Fibroblast of skin of left biceps (primary cell): ENCODE measurements around the gene CNTN5.
"Not testable (repeated sequence)": the region's sequence is repeated elsewhere in the genome, so short reads cannot be mapped to it uniquely, and the experiment has no call there.

Experiments used
- DNase-seq, 2 experiments: peaks; one replicate each; pipeline ENCODE4 v3.0.0-alpha.2; 2013; ENCODE audit warnings: low read depth in 2 of 2

Gene CNTN5

DNA sequence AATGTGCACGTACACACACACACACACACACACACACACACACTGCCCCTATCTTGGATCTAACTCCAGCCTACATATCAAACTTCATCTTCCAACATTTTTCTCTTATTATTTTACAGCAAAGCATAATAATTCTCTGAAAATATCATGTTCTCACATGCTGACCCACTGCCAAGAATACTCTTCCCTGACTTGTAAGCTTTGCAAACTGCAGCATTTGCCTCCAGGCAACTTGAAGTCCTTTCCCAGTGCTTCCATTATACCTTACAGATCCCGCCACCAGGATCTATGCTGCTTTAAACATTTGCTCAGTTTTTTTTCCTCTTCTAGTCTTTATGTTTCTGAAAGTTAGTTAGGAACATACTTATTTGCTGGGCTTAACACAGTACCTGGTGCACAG is 1183.0 kb downstream of the CNTN5 start:
- no peak for DNase-seq

DNA sequence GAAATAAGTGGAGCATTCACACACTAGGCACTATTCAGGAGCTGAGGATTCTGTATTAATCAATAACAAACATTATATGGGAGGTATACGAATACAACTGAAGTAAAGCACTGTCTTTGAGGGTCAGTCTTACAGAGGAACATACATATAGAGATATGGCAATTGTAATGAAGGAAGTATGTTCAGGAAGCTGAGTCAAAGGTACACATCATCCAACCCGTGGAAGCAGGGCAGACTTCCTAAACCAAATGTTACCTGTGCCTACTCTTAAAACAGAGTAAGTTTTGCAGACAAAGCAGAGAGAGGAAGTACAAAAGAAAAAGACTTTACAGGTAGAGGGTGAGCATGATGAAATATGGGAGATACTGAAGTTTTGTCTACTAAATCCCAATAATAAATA is 1185.2 kb downstream of the CNTN5 start:
- no peak for DNase-seq

DNA sequence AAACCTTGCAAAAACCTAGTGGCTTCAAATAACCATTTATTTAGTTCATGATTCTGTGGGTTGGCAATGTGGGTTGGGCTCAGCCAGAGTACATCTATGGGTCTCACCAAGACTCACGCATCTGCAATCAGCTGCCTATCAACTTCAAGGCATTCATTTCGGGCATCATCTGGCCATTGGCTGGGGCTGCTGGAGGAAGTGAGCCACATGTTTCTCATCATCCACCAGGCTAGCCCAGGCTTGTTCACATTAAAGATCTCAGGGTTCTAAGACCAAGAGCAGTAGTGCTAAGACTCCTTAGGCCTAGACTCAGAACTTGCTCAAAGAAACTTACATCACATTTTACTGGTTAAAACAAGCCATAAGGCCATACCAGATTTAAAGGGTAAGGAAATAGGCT is 1187.5 kb downstream of the CNTN5 start:
- no peak for DNase-seq

DNA sequence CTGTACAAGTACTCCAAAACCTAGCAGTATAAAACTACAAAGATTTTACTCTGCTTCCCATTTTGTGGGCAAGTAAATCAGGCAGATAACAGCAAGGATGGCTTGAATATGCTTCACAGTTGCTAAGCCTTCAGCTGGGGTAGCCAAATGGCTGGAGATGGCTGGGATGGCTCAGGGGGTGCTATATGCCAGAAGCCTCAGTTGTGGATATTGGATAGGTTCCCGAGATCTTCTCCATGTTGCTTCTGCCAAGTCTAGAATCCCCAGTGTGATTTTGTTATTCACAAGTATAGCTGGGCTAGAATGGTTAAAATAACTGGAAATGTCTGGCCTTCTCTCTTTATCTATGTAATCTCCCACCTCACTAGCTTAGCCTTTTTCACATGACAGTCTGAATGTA is 1194.0 kb downstream of the CNTN5 start:
- DNase-seq: no peak

DNA sequence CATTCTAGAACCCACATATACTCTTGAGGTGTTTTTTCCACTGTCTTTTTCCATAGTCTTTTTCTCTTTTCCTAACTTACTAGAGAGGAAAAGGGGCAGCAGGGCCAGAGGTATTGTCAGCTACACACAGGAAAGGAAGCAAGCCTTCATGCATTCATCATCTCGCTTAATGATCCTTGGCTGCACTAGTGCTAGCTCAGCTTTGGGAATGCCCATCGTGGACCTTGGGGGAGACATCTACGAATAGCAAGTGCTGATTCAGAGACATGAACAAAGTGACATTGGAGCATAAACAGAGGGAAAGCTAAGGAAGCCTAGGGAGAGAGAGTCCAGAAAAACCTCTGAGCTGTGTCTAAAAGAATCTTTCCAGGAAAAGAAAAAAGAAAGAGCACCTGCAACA is 1200.1 kb downstream of the CNTN5 start:
- no peak for DNase-seq

DNA sequence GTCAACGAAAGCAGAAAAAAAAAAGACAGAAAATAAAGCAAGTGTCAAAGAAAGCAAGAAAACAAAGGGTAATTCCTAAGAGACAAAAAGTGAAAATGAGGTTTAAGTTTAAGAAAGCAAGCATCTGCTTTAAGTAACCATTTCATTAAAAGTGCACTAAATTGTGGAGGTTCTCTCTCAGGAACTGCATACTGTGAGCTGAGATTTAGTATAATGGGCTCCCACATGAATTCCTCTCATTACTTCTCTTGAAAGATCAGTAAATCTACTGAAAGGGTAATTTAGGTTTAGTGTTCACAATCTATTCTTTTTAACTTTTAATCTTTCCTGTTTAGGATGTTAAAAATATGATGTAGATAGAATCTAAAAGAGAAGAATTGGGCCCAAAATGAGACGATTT is 1201.0 kb downstream of the CNTN5 start:
- no peak for DNase-seq

DNA sequence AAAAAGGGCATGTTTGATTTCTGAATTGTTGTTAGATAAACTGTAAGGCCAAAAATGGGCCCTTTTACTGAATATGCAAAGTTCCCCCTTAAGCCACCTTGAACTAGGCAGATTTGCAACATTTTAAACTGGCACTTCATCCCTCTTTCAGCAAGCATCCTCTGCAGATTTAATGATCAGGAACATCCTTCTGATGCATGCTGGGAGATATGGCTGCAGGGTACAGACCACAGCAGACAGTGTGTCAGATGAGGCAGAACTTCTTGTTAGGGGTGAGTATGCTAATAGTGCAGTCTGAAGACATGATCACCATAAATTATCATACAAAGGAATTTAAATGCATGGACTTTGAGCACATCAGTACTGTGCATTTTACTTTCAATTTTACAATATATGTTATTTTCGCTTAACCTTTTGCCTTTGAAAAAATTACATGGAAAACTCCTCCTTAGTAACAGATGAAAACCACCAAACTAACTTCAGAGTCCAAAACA is 1203.8 kb downstream of the CNTN5 start:
- DNase-seq: no peak

DNA sequence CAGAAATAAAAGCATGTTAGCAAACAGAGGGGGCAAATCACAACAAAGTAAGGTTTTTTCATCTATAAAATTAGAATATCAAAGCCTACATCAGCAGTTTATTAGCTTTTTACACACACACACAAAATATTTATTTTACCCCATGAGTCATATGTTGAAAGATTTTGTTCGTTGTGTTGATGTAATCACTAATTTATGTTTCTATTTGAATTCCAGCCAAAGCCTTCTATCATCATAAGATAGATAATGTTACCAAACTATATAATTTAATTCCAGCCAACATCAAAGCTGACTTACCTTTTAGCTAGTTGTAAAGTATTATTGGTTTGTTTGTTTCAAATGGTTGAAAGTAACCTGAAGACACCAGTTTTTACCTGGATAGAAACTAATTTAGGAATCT is 1208.3 kb downstream of the CNTN5 start:
- no peak for DNase-seq

DNA sequence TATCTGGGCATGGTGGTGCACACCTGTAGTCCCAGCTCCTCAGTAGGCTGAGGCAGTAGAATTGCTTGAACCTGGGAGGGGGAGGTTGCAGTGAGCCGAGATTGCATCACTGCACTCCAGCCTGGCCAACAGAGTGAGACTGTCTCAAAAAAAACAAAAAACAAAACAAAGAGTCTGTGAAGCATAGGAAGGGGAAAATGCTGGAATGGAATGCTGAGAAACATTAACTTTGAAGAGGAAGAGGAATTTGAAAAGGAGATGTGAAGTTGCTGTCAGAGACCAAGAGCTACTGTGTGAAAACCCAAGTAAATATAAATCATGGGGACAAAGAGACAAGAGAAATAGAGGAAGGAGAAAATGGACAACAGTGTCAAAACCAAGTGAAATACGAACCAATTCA is 1211.3 kb downstream of the CNTN5 start:
- DNase-seq: no peak

DNA sequence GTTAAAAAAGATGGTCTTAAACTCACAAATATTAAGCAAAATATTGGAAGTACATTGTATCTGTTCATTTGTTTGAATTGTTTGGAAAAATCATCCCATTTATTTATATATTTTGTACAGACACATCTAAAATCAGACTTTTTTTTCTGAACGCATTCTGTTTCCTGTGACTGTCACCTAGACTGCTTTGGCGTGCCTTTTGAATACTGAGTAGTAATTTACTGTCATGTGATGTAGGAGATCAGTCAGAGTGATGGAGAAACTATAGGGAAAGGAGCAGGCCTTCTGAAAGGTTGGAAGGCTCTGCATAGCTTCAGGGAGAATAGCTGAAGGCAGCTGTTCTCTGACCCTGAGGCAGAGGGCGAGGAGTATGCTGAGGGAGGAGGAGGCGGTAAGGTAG is 1214.3 kb downstream of the CNTN5 start:
- DNase-seq: no peak

DNA sequence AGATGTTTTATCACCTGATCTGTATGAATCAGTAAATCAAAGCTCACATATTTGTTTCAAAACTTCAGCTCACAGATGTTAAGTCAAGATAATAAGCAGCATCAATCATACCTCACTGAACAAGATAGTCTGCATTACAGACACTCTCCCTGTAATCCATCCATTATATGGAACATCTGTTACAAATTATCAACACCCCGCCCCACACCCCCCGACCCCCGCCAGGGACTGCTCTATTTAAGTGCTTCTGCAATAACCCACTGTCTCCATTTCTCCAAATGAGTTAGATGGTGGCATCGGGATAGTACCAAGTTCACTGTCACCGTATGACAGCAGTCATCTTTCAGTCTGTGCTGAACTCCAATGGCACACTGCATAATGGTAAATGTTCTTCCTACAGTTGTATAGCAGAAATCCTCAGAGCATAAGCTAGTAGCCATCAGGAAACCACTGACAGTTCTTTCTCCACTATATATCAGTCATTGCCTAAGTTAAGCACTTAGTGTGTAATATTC is 1219.3 kb downstream of the CNTN5 start:
- DNase-seq: no peak

DNA sequence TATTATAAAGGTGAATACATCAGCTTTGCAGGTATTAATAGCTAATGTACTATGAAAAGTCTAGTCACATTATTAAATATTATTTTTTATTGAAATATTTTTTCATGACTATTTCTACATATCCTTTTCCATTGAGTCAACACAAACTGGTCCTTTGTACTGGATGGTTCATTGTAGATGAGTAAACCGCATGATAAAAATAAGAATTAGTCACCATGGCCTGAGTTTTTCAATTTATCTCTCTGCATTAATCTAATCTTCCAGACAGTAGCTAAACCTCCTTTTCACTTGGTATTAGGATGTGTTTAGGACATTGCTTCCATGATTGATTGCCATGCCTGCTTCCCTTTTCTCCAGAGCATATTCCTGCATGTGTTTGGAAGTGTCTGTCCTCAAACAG is 1227.0 kb downstream of the CNTN5 start:
- no peak for DNase-seq

DNA sequence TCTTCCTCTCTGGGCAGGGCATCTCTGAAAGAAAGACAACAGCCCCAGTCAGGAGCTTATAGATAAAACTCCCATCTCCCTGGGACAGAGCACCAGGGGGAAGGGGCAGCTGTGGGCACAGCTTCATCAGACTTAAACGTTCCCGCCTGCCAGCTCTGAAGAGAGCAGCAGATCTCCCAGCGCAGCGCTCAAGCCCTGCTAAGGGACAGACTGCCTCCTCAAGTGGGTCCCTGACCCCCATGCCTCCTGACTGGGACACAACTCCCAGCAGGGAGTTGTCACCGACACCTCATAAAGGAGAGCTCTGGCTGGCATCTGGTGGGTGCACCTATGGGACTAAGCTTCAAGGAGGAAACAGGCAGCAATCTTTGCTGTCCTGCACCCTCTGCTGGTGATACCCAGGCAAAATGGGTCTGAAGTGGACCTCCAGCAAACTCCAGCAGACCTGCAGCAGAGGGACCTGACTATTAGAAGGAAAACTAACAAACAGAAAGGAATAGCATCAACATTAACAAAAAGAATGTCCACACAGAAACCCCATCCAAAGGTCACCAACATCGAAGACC is 1236.6 kb downstream of the CNTN5 start:
- not testable (repeated sequence) for DNase-seq

DNA sequence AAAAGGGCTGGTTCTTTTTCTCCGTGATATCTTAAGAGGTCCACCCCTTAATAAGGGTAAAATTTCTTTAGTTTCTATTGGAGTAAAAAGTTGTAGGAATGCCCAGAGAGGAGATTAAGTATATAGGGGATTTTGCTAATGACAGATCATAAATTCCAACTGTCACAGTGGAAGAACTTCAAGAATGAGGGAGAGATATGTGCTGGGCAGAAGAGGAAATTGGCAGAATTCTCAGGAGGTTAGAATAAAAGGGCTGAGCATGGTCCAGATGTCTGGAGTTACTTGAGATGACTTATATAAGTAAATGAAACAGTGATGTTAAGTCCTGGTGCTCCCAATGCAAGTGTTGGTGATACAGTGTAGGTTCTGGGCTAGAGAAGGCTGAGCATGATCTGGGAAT is 1248.8 kb downstream of the CNTN5 start:
- no peak for DNase-seq

DNA sequence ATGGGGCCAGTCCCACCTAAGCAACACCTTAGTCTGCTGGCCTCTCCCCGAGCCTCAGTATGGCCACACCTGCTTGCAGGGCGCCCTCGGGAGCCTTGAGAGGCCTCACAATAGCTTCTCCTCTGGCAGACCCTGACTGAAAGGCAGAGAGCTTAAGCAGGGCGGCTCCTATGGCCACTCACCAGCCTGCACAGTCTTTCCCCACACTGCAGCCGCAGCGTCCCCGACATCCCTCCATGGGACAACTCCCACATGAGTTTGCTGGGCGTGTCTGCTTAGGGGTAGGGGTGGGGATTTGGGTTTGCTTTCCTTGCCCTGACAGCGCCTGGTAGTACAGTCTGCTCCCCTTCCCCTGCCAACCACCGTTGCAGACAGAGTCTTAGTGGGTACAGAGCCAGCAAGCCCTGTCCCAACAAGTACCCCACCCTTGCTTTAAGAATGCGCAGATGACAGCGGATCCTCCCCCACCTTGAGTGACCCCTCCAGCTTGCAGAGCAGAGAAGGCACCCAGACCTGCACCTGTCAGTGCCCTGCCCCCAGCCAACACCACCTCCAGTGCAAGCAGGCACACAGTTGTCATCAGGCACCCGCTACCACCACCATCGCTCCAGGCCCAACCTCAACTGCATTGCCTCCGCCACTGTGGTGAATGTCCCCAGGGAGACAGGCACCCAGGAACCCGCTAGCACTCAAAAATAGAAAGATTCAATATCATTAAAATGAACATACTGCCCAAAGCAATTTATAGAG is 1252.5 kb downstream of the CNTN5 start:
- no peak for DNase-seq

DNA sequence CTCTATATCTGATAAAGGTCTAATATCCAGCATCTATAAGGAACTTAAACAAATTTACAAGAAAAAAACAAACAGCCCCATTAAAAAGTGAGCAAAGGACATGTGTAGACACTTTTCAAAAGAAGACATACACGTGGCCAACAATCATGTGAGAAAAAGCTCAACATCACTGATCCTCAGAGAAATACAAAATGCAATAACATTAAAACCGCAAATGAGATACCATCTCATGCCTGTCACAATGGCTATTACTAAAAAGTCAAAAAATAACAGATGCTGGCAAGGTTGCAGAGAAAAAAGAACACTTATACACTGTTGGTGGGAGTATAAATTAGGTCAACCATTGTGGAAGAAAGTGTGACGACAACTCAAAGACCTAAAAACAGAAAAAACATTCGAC is 1253.7 kb downstream of the CNTN5 start:
- DNase-seq: not testable (repeated sequence)

DNA sequence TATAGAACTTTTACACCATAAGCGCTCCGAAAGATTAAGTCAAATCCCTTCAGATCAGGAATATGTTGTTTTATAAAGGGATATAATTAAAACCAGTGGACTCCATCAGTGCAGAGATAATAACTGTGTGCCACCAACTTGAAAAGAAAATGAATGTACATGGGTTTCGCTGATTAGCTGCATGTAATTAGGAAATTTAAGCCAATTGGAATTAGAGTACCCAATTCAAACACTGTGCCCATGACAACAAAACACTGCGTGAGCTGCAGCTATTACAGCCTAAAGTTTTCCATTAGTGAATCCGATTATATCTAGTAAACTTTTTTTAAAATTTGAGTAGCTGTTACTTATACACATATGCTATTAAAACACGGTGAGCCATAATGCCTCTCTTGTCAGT is 1274.0 kb downstream of the CNTN5 start:
- no peak for DNase-seq

DNA sequence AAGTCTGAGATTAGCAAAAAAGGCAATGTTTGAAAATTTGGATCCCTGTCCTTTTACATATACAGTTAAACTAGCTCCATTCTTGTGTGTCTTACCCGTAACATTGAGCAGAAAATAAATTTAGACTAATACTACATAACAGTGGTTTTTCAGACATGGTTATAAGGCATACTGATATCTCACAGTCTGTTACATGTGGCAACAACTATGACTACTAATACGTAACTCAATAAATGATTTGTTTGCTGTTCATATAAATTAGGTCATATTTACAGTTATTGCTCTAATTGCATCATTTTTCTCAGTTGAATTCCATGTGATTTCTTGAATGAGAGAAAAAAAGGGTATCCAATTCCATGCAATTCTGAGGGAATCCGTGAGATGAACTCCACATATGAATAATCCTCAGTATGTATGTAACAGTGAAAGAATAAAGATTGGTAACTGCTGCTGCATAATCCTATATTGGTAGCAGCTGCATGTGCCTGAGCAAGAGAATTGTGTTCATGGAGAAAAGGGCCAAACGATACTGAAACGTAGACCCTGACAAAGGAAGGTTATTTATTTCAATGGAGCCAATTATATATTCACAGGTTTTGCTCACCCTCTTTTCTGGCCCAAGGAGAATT is 1275.4 kb downstream of the CNTN5 start:
- DNase-seq: no peak

DNA sequence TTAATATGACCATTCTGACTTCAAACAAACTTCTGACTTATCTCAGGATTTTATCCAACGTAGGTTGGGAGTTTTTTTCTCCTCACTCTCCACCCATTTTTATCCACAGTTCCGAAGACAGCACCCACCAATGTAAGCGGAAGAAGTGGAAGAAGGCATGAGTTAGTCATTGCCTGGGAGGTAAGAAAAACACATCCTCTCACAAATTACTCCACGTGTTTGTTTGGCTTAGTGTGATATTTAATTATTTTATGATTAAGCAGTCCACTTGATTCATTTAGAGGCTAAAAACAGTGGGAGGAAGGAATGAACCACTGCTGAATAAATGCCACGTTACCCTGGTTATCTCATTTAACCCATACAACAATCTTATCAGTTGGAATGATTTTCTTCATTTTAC is 1276.8 kb downstream of the CNTN5 start:
- no peak for DNase-seq

DNA sequence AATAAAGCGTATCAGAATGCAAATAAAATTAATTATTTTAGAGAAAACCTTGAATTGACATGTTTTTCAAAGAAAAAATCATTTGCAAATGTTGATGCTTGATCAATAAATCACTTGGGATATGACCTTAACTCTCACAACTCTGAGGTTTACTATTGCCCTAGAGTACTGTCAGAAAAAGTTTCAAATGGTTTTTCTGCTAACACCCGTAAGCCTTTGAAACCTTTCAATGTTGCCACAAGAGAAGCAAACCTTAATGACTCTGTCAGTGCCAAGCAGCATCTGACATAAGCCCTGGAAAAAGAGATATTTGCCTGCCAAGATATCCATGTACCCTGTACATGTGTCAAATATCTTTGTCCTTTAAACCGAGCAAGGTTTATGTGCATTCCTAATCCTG is 1282.1 kb downstream of the CNTN5 start:
- no peak for DNase-seq

DNA sequence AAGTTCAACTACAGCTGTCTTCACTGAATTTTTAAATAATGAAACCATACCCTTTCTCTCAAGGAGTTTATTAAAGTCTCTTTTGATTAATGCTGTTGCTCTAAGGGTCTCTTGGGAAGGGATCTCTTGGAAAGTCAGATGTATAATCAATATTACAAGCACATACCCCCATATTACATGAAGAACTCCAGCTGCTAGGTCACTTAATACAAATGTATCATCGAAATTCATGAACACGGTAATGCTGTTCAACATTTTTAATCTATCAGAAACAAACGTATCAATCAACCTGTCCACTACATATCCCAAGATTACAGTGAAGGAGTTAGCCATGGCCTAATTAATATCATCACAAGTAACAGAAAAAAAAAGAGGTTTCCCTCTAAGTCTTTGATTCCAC is 1283.1 kb downstream of the CNTN5 start:
- DNase-seq: no peak

DNA sequence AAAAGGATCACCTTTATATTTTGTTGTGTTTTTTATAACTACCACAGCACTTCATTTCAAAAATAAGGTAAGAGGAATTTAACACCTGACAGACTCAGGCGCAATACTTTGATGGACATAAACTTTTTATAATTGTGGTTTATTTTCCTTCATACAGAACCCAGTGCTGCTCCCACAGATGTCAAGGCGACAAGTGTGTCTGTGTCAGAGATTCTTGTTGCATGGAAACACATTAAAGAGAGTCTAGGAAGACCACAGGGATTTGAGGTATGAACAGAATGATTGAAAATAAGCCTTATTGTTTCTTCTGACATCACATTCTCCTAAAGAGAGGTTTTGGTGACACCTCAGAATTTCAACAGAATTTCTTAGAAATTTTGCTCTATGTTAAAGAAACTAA is 1287.5 kb downstream of the CNTN5 start:
- DNase-seq: no peak

DNA sequence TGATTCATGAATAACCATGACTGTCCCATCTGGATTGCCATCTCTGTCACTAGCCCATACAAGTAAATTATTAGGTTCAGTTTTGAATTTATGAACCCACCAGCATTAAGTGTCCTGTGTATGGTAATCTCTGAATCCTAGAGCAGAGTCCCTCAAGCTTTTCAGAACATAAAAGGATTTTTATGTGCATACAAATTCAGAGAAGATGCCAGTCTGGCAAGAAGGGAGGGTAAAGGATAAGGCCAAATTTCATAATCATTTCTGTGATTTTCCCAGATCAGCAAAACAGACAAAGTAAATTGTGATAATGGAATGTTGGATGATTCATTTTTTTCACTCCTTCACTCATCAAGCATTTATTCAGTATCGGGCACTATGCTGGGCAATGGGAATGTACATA is 1295.2 kb downstream of the CNTN5 start:
- DNase-seq: no peak
